ENCODE data around the gene EP400.
"Not testable (repeated sequence)": the region's sequence is repeated elsewhere in the genome, so short reads cannot be mapped to it uniquely, and the experiment has no call there.

The EP400 gene

DNA sequence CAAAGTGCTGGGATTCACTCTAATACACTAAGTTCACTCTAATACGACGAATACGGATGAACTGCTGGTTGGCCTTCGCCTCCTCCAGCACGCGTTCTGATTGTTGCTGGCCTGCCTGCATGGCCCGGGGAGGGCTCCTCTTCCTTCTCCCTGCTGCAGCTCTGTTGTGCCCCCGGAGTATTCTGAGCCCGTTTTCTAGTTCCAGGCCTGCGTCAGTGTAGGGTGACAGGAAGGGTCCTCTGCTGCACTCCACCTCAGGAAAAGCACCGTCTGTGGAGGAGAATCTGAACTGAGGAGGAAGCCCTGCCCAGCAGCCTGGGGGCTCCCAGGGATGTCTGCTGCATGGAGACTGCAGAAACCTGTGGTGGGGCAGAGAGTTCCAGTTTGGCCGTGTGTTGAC, 150.0 kb downstream of the EP400 start:
- no peak for FAIRE-seq

DNA sequence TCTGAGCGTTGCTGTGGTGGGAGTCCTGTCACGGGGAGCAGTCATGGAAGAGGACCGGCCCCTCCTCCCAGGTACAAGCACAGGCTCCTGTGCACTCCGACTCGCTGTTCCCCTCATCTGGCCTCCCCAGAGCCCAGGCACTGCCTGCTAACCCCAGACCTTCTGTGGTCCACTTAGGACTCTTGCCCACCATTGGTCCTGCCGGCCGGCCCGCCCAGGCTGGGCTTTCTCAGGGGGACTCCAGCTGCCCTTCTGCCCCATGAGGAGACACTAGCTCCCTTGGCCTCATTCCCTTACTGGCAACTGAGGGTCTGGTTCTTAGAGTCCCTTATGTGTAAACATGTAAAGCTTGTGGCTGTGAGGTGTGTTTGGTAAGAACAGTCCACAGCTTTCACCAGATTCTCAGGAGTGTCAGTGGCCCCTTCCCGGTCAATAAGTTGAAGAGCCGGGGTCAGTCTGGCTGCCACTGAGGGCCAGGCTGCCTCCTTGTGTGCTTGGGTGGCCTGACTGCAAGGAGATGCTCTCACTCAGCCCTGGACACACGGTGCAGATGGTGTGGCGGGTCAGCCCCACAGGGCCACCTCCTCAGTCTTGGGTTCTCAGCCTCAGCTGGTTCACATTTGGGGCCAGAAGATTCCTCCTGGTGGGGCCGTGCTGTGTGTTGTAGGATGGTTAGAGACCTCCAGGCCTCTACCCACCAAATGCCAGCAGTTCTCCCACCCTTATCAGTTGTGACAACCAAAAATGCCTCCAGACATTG, 150.7 kb downstream of the EP400 start:
- no peak for FAIRE-seq

DNA sequence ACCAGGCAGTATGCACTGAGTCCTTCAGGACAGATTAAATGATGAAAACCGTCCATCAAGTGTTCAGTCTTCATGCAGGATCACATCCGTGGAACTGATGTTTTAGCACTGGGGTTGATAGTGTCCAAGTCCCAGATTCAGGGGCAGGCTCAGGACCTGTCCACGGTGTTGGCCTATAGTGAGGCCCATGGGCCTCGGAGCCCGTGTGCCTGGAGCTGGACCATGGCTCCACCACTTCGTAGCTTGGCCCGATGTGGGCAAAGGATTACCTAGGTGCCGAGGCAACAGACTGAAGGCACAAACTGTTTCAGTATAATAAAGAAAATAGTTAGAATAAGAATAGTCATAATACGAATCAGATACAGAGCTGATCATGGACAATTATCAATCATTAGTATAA, 152.6 kb downstream of the EP400 start:
- no peak for FAIRE-seq

DNA sequence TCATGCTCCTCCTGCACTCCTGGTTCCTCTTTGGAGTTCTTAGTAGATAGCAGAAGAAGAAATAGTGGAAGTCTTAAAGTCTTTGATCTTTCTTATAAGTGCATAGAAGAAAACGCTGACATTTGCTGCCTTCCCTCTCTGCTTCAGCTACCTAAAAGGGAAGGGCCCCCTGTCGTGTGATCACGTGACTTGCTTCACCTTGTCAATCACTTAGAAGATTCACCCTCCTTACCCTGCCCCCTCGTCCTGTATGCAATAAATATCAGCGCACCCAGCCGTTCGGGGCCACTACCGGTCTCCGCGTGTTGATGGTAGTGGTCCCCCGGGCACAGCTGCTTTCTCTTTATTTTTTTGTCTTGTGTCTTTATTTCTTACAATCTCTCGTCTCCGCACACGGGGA, 153.3 kb downstream of the EP400 start:
- FAIRE-seq, result not testable (repeated sequence)

DNA sequence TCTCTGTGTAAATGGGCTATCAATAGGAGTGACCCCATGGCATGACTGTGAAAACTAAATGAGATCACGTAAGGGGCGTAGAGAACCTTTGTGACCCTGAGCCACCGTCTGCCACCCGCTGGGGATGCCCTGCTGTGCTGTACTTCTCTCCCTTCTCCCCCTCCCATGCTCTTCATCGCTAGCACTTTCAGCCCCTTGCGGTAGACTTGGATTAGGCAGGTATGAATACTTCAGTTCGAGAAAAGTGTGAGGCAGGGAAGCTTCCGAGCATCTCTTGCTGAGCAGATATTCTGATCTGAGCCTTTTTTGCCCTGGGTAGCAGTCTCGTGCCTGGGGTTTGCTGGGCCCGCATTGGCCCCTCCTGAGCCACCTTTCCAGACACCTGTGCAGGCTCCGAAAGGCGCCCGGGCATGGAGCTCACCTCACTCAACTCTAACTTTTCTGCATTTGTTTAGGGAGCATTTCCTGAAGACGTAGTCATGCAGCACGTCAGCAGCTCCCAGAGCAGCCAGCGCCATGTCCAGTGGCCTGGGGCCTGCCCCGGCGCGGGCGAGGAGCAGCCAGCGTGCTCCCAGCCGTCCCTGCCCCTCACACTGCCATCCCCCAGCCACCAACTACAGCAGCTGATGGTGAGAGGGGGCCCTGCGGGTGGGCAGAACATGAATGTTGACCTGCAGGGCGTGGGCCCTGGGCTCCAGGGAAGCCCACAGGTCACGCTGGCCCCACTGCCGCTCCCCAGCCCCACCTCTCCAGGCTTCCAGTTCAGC, 154.0 kb downstream of the EP400 start:
- no peak for FAIRE-seq

DNA sequence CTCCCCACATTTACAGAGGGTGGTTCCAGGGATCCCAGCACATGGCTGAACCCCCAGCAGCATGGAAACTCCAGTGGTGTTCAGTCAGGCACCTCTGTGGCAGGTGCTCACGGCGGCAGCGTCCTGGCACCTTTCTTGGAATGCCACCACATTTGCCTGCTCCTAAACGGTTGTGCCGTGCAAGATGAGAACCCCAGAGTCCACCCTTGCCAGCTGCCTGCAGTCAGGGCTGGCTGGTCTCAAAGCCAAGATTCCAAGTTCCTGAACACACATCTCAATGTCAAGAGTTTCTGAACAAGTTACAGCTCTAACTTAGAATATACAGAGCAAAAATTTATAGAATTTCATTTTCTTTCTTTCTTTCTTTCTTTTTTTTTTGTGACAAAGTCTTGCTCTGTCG, 155.7 kb downstream of the EP400 start:
- no peak for FAIRE-seq

GRCh38 chr12:132106921-132107320, 157.2 kb downstream of the EP400 start:
- no peak for FAIRE-seq

- no peak for FAIRE-seq
Measured at GRCh38 chr12:132108211-132108832, 158.6 kb downstream of the EP400 start.

- FAIRE-seq, result no peak
Measured at GRCh38 chr12:132109741-132110140, 160.0 kb downstream of the EP400 start.

- FAIRE-seq, result no peak
Measured at GRCh38 chr12:132110677-132111076, 160.9 kb downstream of the EP400 start.

DNA sequence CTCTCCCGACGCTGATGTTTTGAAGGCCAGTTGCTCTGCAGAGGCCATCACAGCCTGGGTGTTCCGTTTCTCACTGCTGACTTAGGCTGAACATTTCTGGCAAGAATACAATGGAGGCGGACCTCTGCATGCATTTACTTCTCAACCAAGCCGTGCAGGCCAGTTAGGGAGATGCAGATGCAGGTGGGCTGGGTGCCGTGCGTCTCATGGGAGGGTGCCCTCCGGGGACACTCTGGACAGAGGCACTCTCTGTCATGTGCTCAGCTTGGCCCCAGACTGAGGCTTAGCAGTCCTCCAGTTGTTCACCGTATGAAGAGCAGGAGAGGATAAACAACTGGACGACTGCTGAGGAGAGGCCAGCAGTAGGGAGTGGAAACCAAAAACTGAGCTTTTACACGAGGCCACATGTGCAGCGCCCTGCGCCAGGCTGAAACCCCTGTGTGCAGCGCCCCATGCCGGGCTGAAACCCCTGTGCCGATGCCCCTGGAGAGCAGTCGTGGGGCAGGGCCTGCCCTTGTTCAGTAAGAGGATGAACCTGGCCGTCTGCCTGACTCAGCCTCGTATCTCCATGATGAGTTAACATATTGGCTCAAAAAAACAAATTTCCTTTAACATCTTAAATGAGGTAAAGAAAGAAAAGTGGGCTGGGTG, 162.0 kb downstream of the EP400 start:
- no peak for FAIRE-seq

- no peak for FAIRE-seq
Measured at GRCh38 chr12:132114667-132115066, 164.9 kb downstream of the EP400 start.

- FAIRE-seq, result no peak
Measured at GRCh38 chr12:132115500-132115899, 165.8 kb downstream of the EP400 start.

DNA sequence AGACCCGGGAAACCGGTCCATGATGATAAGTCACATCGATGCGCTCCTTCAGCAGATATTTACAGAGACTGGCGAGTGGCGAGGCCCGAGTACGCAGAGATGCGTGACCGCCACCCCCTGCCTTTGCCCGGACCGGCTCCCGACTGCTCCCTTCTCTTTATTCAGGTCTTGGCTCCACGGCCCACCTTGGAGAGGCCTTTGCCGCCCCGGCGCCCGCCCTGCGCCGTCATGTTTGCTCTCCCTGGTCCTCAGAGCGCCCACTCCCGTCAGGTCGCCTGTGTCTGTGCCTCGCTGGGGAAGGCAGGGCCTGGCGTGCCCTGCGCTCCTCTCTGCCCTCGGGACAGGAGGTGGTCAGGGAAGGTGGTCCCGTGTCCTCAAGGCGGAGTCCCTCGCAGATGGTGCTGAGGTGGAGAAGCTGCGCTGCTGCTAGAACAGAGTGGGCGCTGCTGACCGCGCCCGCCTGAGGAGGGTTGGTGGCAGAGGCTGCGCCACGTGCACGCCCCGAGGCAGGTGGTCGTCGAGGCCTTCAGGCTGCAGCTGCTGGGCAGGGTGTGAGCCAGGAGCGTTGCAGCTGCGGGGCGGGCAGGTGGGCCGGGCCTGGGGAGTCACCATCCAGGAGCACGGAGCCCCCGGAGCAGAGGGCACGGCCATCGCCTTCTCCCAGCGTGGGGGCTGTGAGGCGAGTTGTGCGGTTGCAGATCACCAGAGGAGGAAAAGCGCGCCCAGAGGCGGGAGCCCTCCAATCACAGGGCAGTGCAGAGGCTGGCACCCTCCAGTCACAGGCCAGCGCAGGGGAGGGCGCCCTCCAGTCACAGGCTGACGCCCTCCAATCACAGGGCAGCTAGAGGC, 167.2 kb downstream of the EP400 start:
- no peak for FAIRE-seq

DNA sequence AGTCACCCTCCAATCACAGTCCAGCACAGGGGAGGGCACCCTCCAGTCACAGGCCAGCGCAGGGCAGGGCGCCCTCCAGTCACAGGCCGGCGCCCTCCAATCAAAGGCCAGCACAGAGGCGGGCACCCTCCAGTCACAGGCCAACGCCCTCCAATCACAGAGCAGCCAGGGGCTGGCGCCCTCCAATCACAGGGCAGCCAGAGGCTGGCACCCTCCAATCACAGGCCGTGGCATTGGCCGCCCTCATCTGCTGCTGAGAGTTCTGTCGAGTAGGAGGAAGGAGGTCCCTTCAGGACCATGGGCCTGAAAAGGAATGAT, 167.8 kb downstream of the EP400 start:
- FAIRE-seq, result no peak

- FAIRE-seq, result no peak
Measured at GRCh38 chr12:132118876-132119275, 169.1 kb downstream of the EP400 start.

GRCh38 chr12:132121283-132121682, 171.5 kb downstream of the EP400 start:
- no peak for FAIRE-seq

DNA sequence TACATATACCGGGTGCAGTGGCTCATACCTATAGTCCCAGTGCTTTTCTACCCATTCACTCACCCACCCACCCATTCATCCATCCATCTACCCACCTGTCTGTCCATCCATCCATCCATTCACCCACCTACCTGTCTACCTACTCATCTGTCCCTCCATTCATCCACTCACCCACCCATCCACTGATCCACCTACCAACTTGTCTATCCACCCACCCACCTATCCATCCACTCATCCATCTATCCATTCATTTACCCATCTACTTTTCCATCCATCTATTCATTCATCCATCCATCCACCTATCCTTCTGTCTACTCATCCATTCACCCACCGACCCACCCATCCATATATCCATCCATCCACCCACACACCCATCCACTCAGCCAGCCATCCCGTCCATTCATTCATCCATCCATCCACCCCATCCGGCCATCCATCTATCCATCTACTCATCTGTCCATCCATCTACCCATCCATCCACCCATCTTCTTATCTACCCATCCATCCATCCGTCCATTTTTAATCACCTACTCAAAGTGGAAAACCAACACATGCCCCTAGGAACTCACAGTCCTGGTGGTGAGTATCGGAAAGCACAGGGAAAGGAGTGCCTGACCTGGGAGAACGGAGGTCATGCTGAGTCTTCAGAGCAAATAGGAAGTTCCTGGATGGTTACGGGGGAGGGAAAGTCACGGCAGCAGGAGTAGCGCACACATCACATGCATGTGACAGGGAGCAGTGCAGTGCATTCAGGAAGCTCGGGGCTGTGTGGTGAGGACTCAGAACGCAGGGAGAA, 174.4 kb downstream of the EP400 start:
- no peak for FAIRE-seq

GRCh38 chr12:132124766-132125425, 175.2 kb downstream of the EP400 start:
- no peak for FAIRE-seq

GRCh38 chr12:132125736-132126135, 176.0 kb downstream of the EP400 start:
- FAIRE-seq, result no peak

- FAIRE-seq, result no peak
Measured at GRCh38 chr12:132127041-132127440, 177.3 kb downstream of the EP400 start.

Data from G401.6 (cell line).